Stimulated activated CD8-positive, alpha-beta memory T cell treated with anti-CD3 and anti-CD28 coated beads, Interleukin-12 subunit alpha, Interleukin-12 subunit beta, amount 100 ng/mL, for 4 hours (primary cell): ENCODE data around the gene MACIR.

ENCODE experiments used
- DNase-seq: peaks from one replicate; pipeline ENCODE4 v3.0.0-alpha.2; 2020; ENCODE audit warnings: low read depth

MACIR gene

DNA sequence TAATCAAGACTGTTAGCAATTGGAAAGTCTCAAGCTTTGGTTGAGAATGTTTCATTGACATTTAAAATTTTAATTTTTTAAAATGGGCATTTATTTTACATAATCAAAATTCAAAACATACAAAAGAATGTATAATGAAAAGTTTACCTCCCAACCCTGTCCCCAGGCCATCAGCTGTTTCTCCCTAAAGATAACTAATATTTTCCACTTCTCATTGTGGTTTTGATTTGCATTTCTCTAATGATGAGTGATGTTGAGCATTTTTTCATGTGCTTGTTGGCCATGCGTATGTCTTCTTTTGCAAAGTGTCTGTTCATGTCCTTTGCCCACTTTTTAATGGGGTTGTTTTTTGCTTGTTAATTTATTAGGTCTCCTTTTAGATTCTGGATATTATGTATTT is 11.4 kb upstream of the MACIR start:
- DNase-seq, result no peak

DNA sequence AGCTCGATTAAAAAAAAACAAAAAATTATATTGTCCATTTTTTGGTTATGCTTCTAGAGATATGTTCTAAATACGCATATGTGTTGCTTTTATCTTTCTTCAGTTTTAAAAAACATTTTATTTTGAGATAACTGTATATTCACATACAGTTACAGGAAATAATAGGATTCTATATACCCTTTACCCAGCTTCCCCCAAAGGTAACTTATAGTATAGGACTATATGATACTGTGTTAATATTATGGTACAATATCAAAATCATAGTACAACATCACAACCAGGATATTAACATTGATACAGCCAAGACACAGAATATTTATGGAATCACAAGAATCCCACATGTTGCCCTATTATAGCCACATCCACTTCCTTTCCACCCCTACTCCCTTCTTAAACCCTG is 9.5 kb upstream of the MACIR start:
- no peak for DNase-seq

DNA sequence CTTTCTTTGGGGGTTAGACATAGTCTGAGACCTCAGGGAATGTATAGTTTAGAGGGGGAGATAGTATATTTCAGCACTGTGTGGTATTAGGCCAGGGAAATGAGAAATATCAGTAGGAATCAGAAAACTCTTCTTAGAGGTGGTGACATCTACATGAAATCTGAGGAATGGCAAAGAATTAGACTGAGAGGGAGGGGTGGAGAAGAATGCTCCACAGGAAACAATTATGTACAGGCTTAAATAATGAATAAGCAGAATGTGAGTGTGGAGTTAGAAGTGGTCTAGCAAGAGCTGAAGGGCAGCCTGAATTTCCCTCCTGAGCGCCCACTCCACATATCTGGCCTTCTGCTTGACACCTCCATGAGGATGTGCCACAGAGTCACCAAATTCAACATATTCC is 3.6 kb upstream of the MACIR start:
- no peak for DNase-seq

DNA sequence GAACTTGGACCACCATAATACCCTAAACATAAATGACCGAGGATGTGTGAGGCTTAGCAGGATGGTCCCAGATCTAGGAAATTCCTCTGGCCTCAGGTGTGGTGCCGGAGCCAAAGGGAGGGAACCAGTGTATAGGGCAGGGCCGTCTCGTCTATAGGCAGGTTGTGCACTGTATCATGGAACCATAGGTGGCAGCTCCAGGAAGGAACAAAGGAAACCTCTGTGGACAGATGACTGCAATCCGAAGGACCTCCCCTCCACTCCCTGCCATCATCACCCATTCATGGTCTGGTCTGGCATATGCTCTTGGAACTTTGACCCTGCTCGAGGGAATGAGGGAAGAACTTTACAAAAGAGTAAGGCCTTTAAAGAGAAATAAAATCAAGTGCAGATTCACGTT is 2.9 kb upstream of the MACIR start:
- no peak for DNase-seq

DNA sequence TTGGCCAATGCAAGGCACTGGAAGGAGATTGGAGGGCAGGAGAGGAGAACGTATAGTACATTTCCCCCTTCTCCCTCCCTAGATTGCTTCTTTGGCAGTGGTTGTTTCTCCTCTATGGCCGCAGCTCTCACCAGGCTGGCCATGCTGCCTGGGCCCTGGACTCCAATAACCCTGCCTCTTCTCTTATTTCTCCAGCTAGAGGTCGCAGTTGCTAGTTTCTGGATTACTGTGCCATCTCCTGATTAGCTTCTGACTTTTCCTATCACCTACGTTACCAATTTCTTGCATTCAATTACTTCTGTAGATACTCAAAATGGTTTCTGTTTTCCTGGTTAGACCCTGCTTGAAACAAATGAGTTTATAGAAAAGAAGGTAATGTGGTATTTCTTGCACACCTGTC is 2.4 kb upstream of the MACIR start:
- DNase-seq, result no peak

DNA sequence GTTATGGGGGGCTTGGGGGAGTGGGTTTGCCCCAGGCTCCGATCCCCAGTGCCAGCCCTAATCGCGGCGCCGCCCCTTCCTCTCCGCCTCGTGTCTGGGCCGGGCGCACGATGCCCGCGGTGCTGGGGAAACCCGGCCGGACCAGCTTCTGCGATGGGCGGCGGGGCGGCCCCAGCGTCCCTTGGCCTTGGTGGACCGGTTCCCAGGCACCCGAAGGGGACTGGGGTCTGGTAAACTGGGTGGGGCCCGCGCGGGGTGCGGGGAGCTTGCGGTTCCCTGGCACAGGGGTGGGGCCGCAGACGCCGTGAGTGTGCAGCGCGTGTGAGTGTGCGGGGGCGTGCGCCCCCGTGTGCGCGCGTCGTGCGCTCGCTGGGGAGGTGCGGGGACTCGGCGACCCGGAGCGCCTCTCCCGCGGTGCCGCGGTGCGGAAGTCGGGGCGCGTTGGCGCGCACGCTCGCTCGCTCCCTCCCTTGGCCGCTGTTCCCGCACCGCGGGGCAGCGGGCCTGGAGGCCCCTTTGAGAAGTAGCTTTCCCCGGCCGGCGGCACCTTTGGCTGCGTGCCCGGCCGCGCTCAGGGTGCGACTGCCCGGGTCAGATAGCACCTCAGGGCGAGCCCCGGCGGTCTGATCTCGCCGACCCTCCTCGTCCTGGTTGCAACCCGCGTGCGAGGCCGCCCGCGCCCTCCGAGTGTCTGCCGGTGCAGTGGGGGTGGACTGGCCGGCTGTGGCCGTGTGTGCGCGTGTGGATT is 568 bp downstream of the MACIR start:
- DNase-seq, result peak; percentile 58

DNA sequence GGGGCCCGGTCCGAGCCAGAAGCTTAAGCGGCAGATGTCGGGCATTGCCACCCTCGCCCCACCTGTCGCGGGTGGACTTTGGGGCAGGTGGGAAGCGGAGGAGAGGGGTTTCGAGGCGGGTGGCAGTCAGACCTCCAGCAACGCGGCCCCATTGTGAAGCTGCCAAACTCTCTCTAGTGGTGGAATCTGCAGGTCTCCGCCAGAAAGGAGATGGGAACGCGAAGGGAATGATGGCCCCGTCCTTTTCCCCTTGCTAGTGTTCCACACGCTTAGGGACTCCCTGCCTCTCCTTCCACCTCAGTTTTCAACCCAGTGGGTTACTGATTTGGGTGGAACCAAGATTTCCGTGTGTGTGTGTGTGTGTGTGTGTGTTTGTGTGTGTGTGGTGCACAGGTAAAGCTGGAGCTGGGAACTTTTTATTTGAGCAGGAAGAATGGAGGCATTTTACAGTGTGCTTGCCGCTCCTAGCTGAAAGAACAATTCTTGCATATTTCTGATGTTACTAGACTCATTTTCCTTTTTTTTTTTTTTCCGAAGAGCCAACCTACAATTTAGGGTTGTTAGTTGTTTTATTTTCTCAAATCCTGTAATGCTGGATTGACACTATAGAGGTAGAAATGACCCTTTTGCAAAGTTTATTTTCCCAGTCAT is 1.3 kb downstream of the MACIR start:
- no peak for DNase-seq

DNA sequence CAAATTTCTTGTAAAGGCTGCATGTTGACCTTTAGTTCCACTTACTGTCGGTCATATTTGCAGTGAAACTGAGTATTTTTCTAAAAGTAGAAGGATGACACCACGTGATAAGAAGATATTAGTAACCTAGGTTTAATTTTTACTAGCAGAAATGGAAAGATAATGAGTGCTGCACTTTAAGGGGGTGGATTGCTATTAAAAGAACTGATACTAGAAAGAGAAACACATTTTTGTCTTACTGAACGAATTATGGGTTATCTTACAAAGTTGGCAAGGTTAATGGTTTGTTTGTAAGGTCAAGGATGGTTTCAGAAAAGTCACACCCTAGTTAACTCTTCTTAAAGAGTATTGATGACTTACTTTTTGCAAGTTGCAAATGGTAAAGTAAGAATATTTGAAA is 2.4 kb downstream of the MACIR start:
- DNase-seq, result no peak

DNA sequence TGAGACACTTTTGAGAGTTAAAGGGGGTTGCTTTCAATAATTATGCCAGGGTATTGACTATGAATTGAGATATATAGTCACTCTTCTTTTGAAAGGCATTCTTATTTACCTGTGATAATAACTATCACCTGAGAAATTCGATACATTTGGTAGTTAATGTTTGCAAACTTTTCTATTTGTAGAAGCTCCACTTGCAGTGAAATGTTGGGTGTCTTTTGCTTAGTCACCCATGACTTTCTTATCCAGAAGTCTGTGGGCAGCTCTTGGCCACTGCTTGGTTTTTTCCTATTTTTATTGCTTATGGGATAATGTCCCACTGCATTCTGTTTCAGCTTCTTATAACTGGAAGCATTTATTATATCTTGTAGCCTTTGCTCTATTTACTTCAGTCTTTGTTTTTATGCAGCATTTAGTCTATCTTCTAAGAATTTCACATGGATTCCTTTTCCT is 3.9 kb downstream of the MACIR start:
- no peak for DNase-seq

DNA sequence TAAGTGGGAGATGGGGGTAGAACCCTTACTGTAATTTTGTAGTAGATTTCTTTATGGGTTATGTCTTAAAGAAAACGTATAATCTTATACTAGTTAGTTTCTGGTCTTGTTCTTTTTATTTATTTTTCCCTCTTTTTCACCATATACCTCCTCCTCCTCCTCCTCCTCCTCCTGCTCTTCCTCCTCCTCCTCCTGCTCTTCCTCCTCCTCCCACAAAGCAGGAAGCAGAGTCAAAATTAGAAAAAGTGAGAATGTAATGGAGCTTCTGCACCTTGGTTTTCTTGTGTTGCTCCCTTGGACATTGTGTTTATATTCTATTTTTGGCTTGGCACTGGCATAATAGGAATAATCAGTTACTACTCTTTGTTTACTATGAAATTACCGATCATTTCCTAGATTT is 4.5 kb downstream of the MACIR start:
- DNase-seq, result no peak

DNA sequence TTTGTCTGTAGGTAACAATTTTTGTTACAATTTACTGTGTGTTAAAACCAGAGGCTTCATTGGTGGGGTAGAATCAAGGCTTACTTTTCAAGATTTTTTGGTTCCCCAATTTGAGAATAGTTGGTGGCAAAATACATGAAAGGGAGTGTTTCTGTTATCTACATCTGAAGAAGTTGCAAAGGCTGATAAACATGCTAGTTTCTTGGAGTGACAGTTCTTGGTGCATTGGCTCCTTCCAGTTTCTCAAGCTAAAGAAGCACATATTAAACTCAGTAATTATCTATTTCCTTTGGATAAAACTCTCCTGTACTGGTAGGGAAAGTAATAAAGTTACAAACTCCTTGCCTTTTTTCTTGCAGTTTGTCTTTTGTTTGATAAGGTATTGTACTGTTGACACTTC is 5.9 kb downstream of the MACIR start:
- no peak for DNase-seq

DNA sequence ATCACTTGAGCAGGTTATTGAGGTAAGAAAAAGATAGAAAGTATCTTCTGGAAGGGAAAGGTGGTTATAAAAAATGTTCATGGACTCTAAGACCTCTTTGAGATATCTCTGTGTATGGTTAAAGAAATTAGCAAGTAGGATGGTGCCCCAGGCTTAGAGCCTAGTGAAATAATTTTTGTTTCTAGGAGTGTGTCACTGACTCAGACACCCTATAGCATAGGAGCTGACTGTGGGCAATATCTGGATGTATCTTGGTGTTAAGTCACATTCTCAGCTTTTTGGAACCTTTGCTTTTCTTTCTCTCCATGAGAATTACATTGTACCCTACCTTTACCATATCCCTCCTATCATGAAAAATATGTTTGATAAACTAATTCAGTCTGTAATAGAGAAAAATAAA is 12.0 kb downstream of the MACIR start:
- no peak for DNase-seq

DNA sequence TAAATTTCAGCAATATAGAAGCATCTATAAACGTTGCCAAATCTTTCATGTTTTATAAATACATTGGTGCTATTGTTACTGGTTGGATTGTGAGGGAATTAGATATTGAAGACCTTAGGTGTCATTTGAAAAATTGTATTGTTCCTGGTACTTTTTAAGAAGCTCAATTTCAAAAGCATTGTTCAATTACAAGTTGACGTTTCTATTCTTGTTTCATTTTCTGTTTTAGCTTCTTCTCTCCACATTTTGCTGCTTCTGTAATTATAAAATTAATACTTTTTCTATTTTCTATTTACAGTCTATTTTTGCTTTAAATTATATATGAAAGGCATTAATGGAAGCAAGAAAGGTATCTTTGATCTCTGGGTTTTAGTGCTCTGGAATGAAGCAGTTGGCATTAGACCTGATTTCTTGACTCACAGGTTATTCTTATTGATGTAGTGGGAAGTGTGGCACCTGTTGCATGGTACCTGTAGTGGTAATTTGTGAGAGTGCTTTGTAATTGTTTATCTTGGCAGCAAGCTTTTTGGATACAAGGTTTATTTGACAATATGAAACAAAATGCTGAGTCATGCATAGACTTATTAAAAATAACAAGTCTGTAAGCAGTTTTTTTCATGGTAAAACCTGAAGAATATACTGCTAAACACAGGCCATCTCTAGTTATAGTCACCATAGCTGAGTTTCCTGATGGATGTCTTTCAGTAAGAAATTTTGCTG is 13.2 kb downstream of the MACIR start:
- DNase-seq, result no peak

DNA sequence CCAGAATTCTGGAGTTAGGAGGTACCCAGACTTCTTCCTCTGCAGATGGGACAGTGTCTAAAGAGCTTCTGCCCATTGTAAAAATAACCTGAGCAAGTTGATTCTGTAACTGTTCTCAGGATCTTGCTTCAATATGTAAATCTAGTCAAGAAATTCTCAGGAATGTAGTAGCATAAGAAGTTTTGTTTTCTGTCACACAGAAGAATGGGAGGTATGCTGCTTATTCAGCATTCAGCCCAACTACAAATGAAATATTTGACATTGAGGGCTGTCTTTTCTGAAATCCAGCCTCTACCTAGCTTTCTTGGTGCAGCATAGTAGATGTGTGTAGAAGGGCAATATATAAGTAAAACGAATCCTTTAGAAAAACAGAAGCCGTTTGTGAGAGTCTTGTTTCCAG is 13.8 kb downstream of the MACIR start:
- no peak for DNase-seq

DNA sequence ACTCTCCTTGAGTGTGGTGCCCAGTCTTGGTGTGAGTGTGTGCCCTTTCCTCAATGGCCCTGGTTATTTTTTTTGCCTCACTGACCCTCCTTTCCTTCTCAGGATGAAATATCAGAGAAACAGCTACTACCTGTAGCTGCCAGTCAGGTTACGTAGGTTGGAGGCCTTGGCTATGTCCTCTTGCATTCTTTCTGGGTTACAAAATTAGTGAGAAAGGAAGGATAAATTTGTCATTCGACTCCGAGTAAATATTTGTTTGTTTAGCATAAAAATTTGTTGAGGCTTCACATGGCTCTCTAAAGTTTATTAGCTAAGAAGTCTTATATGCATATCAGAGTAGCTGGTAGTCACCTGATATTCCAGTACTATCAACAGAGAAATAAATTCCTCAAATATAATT is 15.4 kb downstream of the MACIR start:
- no peak for DNase-seq

DNA sequence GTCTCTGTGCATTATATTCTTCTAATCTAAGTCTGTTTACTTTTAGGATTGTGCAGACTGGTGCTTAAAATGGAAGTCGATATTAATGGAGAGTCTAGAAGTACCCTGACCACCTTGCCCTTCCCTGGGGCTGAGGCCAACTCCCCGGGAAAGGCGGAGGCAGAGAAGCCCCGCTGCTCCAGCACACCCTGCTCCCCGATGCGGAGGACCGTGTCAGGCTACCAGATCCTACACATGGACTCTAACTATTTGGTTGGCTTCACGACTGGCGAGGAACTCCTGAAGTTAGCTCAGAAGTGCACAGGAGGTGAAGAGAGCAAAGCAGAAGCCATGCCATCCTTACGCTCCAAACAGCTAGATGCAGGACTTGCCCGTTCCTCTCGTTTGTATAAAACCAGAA is 17.3 kb downstream of the MACIR start:
- DNase-seq, result no peak

DNA sequence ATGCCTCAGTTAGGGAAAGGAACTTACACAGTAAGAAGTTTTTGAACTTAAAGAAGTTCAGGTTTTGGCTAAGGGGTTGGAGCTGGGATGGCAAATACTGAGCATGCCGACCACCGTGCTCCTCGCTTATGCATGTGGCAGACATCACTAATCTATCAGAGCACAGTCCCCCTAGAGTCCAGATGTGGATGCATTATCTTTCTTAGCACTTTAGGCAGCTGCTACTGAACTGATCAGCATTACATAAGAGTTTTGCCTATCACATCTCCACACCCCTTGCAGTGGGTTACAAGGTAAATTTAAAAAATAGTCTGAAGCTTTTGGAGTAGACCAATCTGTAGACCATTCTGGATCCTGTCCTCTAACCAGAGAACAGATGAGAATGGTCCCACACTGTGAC is 22.4 kb downstream of the MACIR start:
- DNase-seq, result no peak

DNA sequence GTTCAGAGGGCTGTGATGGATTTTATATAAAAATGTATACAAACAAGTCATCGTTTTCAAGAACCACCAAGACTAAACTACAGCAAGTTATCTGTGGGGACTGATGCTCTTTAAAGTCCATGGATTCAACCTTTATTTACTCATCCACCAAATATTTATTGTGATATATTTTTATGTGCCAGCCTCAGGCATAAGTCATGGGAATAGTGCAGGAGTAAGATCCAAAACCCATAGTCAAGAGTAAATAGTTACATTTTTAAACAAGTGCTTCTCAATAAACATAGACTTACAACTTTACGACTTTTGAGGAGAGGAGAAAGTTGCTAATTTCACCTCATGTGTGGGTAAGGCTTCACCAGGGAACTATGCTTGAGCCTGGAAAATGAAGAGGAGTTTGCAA is 24.6 kb downstream of the MACIR start:
- DNase-seq, result no peak

DNA sequence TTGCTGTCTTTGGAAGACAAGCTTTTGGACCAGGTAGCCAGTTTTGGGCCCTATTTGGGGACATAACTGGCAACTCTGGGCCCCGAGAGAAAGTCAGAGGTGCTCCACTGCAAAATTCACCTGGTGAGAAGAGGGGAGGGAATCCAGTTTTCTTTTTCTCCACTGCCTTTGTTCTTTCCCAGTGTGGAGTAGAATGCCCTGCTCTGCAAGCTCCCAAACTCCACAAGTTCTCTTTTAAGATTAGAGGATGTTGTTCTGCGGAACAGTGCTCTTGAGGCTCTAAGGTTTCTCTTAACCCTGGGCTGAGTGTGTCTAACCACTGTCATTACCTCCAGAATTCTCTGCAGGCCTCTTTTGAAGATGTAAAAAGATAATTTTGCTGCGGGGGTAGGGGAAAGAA is 25.3 kb downstream of the MACIR start:
- no peak for DNase-seq

DNA sequence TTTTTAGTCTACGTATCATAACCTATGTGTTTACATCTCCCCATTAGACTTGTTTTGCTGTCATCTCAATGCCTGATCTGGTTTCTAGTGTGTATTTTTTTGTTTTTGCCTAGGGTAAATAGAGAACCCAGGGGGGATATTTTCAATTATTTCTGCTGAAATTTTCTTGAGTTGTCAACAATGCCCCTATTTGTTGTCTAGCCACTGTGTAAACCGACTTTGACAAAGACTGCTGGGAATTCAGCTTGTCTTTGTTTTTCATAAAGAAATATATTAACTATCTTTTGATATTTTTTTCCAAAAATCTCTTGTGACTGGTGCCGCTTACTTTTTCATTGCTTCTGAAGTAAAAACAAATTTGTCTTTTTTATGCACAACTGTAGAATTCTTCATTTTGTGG is 28.1 kb downstream of the MACIR start:
- DNase-seq, result no peak

DNA sequence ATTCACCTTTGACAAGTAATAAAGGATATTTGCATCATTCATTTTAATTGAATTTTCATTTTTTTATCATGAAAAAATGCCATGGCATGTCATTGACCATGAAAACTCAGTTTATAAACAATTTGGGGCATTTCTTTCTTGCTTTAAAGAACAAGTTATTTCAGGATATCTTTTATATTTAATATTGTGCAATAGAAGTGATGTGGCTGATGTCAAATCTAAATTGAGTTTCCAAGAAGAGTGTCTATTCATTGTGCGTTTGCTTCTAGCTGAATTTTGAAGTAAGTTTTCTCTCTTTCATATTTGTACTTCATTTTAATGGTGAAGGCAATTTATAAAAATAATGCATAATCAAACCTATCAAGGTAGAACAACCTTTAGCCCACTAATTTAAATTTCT is 30.5 kb downstream of the MACIR start:
- DNase-seq, result no peak

DNA sequence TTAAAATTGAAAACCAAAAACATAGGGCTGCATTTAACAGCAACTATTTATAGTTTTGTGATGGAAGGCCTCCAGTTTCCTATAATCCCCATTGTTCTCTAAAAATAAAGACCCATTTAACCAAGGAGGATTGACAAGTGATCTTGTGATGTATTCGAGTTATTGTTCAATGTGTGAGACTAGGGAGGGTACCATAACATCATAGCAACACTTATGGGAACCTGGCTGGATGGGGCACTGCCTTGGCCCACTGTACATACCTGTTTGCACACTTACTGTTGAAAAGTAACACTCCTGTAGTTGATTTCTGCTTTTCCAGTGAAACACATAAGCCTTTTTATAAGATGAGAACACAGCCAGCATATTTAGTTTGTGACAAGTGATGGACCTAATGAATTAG is 32.3 kb downstream of the MACIR start:
- DNase-seq, result no peak

DNA sequence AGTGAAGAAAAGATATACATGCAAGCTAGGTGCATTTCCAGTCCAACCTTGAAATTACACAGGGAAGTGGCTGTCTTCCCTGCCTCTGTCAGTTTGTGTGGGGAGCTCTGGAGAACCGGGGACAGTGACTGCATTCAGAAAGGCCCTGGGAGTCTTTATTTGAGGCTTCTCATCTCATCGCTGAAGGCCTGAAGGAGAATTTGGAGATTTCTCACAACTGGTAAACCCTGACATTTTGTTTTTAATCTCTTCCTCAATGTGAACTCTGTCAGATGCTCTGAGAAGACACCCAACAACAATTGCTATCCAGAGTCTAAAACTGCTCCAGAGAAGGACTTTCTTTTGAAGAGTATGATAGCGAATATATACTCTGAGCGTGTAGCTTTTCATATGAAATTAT is 33.0 kb downstream of the MACIR start:
- no peak for DNase-seq
